Mononuclear cell (primary cell): Measurements from ENCODE around the gene DISC1. TPM values are rescaled to one million over a fixed set of nuclear protein-coding genes. Genes with fewer than 3 reads are reported as not detected.

ENCODE experiments used
- H3K27me3 ChIP-seq: 2 replicates; pipeline ENCODE4 v1.6.0; 2011; ENCODE audit warnings: low read length, control low read depth; ENCODE audit not compliant: insufficient read depth
- H3K4me1 ChIP-seq: 2 replicates; pipeline ENCODE4 v1.5.1; 2011; ENCODE audit warnings: mild to moderate bottlenecking, low read length, control low read depth; ENCODE audit not compliant: insufficient read depth
- H3K4me3 ChIP-seq: 2 replicates; pipeline ENCODE4 v1.5.1; 2011; ENCODE audit warnings: mild to moderate bottlenecking, low read length, moderate library complexity
- H3K9me3 ChIP-seq: 2 replicates; pipeline ENCODE4 v1.5.1; 2011; ENCODE audit warnings: low read depth, mild to moderate bottlenecking, control low read depth, low read length
- total RNA-seq: library from RNA; depleted of rRNA; stranded (reverse); fragments of >200 nt; gene quantifications from one replicate; pipeline ENCODE4 v1.2.3, GENCODE V29; 2012

DISC1 gene
- total RNA-seq, 1 donor, result 17.2 TPM

GRCh38 chr1:231814021-231814420 lies 187.4 kb downstream of the DISC1 start:
- no peaks in the 10 kb centered on the region for H3K27me3 ChIP-seq
- no peaks in the 10 kb centered on the region for H3K9me3 ChIP-seq
- H3K4me3 ChIP-seq, result no peak overlapping the region
- peaks cover 3% of the 10 kb centered on the region for H3K4me1 ChIP-seq

- Histone ChIP-seq H3K27me3 (no peaks in the 10 kb centered on the region), H3K4me3 (no peak overlapping the region), H3K4me1 (no peaks in the 10 kb centered on the region), H3K9me3 (no peaks in the 10 kb centered on the region)
Observed at GRCh38 chr1:231814521-231814920, 187.9 kb downstream of the DISC1 start.

- H3K4me3 ChIP-seq, result no peak overlapping the region
- no peaks in the 10 kb centered on the region for H3K9me3 ChIP-seq
Observed at GRCh38 chr1:231817801-231818200, 191.2 kb downstream of the DISC1 start.

GRCh38 chr1:231818337-231818736 lies 191.7 kb downstream of the DISC1 start:
- Histone ChIP-seq H3K4me1 (no peaks in the 10 kb centered on the region), H3K27me3 (no peaks in the 10 kb centered on the region), H3K9me3 (no peaks in the 10 kb centered on the region), H3K4me3 (no peak overlapping the region)

More at GRCh38 chr1:231817801-231818200, 191.2 kb downstream of the DISC1 start:
- no peaks in the 10 kb centered on the region for H3K4me1 ChIP-seq
- no peaks in the 10 kb centered on the region for H3K27me3 ChIP-seq

GRCh38 chr1:231821281-231821680 lies 194.7 kb downstream of the DISC1 start:
- no peaks in the 10 kb centered on the region for H3K4me1 ChIP-seq
- no peaks in the 10 kb centered on the region for H3K9me3 ChIP-seq
- no peak overlapping the region for H3K4me3 ChIP-seq
- H3K27me3 ChIP-seq, result no peaks in the 10 kb centered on the region

GRCh38 chr1:231822041-231822440 lies 195.5 kb downstream of the DISC1 start:
- H3K27me3 ChIP-seq, result no peaks in the 10 kb centered on the region
- H3K4me1 ChIP-seq, result no peaks in the 10 kb centered on the region
- H3K9me3 ChIP-seq, result no peaks in the 10 kb centered on the region
- H3K4me3 ChIP-seq, result no peak overlapping the region

GRCh38 chr1:231826566-231826965 lies 200.0 kb downstream of the DISC1 start:
- no peaks in the 10 kb centered on the region for H3K4me1 ChIP-seq
- no peaks in the 10 kb centered on the region for H3K27me3 ChIP-seq
- H3K9me3 ChIP-seq, result no peaks in the 10 kb centered on the region
- H3K4me3 ChIP-seq, result no peak overlapping the region

- Histone ChIP-seq H3K4me1 (no peaks in the 10 kb centered on the region), H3K4me3 (no peak overlapping the region), H3K9me3 (no peaks in the 10 kb centered on the region), H3K27me3 (no peaks in the 10 kb centered on the region)
Observed at GRCh38 chr1:231827337-231828105, 200.9 kb downstream of the DISC1 start.

- Histone ChIP-seq H3K27me3 (no peaks in the 10 kb centered on the region), H3K4me3 (no peak overlapping the region), H3K4me1 (no peaks in the 10 kb centered on the region), H3K9me3 (no peaks in the 10 kb centered on the region)
Observed at GRCh38 chr1:231828182-231828920, 201.8 kb downstream of the DISC1 start.

GRCh38 chr1:231829332-231829731 lies 202.7 kb downstream of the DISC1 start:
- H3K4me3 ChIP-seq, result no peak overlapping the region
- no peaks in the 10 kb centered on the region for H3K4me1 ChIP-seq
- H3K9me3 ChIP-seq, result no peaks in the 10 kb centered on the region
- H3K27me3 ChIP-seq, result no peaks in the 10 kb centered on the region

GRCh38 chr1:231836227-231836893 lies 209.8 kb downstream of the DISC1 start:
- no peaks in the 10 kb centered on the region for H3K9me3 ChIP-seq
- no peak overlapping the region for H3K4me3 ChIP-seq
- H3K27me3 ChIP-seq, result no peaks in the 10 kb centered on the region
- H3K4me1 ChIP-seq, result no peaks in the 10 kb centered on the region

- H3K4me3 ChIP-seq, result no peak overlapping the region
- H3K4me1 ChIP-seq, result no peaks in the 10 kb centered on the region
- H3K27me3 ChIP-seq, result no peaks in the 10 kb centered on the region
- no peaks in the 10 kb centered on the region for H3K9me3 ChIP-seq
Observed at GRCh38 chr1:231838521-231838920, 211.9 kb downstream of the DISC1 start.

GRCh38 chr1:231839999-231840398 lies 213.4 kb downstream of the DISC1 start:
- H3K9me3 ChIP-seq, result no peaks in the 10 kb centered on the region

GRCh38 chr1:231841616-231842344 lies 215.2 kb downstream of the DISC1 start:
- Histone ChIP-seq H3K4me3 (no peak overlapping the region), H3K9me3 (no peaks in the 10 kb centered on the region), H3K27me3 (no peaks in the 10 kb centered on the region), H3K4me1 (peaks cover 12% of the 10 kb centered on the region)

More at GRCh38 chr1:231839999-231840398, 213.4 kb downstream of the DISC1 start:
- H3K27me3 ChIP-seq, result no peaks in the 10 kb centered on the region
- no peak overlapping the region for H3K4me3 ChIP-seq
- H3K4me1 ChIP-seq, result peaks cover 6% of the 10 kb centered on the region

- H3K9me3 ChIP-seq, result no peaks in the 10 kb centered on the region
- H3K27me3 ChIP-seq, result no peaks in the 10 kb centered on the region
- peaks cover 12% of the 10 kb centered on the region for H3K4me1 ChIP-seq
- no peak overlapping the region for H3K4me3 ChIP-seq
Observed at GRCh38 chr1:231842441-231842840, 215.9 kb downstream of the DISC1 start.
